ENCODE data around the gene SEPSECS.

DNA sequence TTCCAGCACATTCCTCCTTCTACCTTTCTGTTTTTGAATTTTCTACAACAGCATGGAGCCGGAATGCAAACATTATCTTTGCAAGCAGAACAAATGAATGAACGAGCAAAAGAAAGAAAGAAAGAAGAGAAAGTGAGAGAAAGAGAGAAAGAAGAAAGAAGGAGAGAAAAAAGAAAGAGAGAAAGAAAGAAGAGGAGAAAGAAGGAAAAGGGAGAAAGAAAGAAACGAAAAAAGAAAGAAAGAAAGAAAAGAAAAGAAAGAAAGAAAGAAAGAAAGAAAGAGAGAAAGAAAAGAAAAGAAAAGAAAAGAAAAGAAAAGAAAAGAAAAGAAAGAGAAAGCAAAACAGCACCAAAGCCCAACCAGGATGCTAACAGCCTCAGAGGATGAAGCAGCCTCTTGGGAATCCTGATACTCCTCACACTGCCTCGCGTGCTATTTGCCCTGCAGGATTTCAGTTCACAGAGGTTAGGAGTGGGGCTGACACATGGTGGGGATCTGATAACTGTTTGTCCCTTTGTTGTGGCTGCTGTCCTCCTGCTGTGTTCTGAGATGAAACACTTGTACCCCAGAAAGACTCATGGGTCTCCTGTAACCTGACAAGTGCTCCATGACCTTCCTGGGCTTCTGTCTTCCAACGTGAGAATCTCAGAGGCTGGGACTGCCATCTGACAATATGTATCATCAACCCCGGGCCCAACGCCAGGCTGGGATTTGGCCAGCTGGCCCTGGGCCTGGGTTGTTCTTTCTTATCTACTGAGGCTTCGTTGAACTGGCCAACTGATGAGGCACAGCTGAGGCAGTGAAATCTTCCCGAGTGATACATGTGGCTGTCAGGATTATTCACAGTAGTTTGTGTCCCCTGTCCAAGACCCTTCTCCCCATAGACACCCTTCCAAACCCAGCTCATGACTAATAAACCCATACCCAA is 61.0 kb downstream of the SEPSECS start:
- TF ChIP-seq, protein P1, sequence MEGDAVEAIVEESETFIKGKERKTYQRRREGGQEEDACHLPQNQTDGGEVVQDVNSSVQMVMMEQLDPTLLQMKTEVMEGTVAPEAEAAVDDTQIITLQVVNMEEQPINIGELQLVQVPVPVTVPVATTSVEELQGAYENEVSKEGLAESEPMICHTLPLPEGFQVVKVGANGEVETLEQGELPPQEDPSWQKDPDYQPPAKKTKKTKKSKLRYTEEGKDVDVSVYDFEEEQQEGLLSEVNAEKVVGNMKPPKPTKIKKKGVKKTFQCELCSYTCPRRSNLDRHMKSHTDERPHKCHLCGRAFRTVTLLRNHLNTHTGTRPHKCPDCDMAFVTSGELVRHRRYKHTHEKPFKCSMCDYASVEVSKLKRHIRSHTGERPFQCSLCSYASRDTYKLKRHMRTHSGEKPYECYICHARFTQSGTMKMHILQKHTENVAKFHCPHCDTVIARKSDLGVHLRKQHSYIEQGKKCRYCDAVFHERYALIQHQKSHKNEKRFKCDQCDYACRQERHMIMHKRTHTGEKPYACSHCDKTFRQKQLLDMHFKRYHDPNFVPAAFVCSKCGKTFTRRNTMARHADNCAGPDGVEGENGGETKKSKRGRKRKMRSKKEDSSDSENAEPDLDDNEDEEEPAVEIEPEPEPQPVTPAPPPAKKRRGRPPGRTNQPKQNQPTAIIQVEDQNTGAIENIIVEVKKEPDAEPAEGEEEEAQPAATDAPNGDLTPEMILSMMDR (IDR thresholded peaks at IDR 0.05 in 4 of 5, conservative IDR thresholded peaks at IDR 0.05 in 1 of 5) = no peak
- no peak for TF ChIP-seq POLR2A (IDR thresholded peaks at IDR 0.05)
